HCT116 (cell line): Measurements from ENCODE around the gene ACOD1.

ENCODE experiments used
- EGR1 ChIP-seq: IDR thresholded peaks from 2 replicates; pipeline ENCODE4 v1.6.1; 2012; ENCODE audit warnings: low read depth
- POLR2A ChIP-seq: IDR thresholded peaks from 2 replicates; pipeline ENCODE4 v1.7.0; 2011; ENCODE audit warnings: borderline replicate concordance; ENCODE audit not compliant: insufficient read depth, insufficient read length; ENCODE audit errors: extremely low read depth
- POLR2AphosphoS5 ChIP-seq: IDR thresholded peaks from 2 replicates; pipeline ENCODE4 v1.6.1; 2011; ENCODE audit warnings: mild to moderate bottlenecking, low read depth, low read length, moderate library complexity
- REST ChIP-seq: IDR thresholded peaks from 2 replicates; pipeline ENCODE4 v1.6.1; 2012; ENCODE audit warnings: low read depth
- TF ChIP-seq, protein P1 (sequence below), 3 experiments: fragments of 200-600 bp in 1 of 3; sonication (generic) in 1 of 3; IDR thresholded peaks in 2 of 3; conservative IDR thresholded peaks in 1 of 3; 2 replicates each; pipeline ENCODE4 v1.5.1; 2012 to 2017; ENCODE audit warnings: low read depth in 2 of 3, low read length in 2 of 3, antibody characterized with exemption in 1 of 3, borderline replicate concordance in 1 of 3, control low read depth in 1 of 3, mild to moderate bottlenecking in 1 of 3, mixed read lengths in 1 of 3, mixed run types in 1 of 3, moderate library complexity in 1 of 3; ENCODE audit not compliant: insufficient read depth in 1 of 3
- TF ChIP-seq, protein P2 (sequence below): IDR thresholded peaks from 2 replicates; pipeline ENCODE4 v1.6.1; 2012

DNA sequence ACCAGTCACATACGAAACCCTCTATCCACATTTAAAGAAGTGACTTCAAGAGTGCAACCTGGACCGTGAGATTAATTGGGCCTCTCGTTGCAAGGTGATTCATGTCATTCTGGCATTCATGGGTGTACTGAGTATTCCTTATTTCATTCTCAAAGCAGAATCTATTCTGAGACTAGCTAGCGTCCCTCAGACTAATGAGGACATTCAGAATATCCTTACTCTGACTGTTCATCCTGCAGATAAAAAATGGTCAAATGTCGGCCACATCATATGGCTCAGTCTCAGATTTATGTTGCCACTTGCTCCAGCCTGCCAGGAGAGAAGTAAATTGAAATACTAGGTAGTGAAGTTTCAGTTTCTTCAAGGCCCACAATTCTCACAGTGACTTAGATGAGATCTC is 7.3 kb downstream of the ACOD1 start:
- TF ChIP-seq POLR2A = no peak
- TF ChIP-seq POLR2AphosphoS5 = no peak
- TF ChIP-seq EGR1 = no peak
- TF ChIP-seq, protein P1, sequence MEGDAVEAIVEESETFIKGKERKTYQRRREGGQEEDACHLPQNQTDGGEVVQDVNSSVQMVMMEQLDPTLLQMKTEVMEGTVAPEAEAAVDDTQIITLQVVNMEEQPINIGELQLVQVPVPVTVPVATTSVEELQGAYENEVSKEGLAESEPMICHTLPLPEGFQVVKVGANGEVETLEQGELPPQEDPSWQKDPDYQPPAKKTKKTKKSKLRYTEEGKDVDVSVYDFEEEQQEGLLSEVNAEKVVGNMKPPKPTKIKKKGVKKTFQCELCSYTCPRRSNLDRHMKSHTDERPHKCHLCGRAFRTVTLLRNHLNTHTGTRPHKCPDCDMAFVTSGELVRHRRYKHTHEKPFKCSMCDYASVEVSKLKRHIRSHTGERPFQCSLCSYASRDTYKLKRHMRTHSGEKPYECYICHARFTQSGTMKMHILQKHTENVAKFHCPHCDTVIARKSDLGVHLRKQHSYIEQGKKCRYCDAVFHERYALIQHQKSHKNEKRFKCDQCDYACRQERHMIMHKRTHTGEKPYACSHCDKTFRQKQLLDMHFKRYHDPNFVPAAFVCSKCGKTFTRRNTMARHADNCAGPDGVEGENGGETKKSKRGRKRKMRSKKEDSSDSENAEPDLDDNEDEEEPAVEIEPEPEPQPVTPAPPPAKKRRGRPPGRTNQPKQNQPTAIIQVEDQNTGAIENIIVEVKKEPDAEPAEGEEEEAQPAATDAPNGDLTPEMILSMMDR (IDR thresholded peaks at IDR 0.05 in 2 of 3, conservative IDR thresholded peaks at IDR 0.05 in 1 of 3; ENCODE audit: borderline replicate concordance in 1 of 3, insufficient read depth in 1 of 3, low read depth in 2 of 3, low read length in 2 of 3) = no peak
- no peak for TF ChIP-seq REST
- TF ChIP-seq, protein P2, sequence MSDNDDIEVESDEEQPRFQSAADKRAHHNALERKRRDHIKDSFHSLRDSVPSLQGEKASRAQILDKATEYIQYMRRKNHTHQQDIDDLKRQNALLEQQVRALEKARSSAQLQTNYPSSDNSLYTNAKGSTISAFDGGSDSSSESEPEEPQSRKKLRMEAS = no peak
